ENCODE measurements around the gene DCBLD2.

Gene DCBLD2

GRCh38 chr3:98903099-98903498 lies 1.6 kb upstream of the DCBLD2 start:
- no peak overlapping the region for H3K4me3 ChIP-seq

GRCh38 chr3:98902351-98902740 lies 851 bp upstream of the DCBLD2 start:
- no peak for DNase-seq (ENCODE audit: low spot score in 2 of 2)
- Histone ChIP-seq H3K36me3 (replicated peaks) (no peaks in the 10 kb centered on the region; the same call in 1 of the 2 replicates), H3K9me3 (no peaks in the 10 kb centered on the region), H3K4me1 (peaks cover 15% of the 10 kb centered on the region), H3K4me3 (peak overlapping the region; percentile 24), H3K27me3 (ENCODE audit: low read depth) (no peaks in the 10 kb centered on the region)
- in situ Hi-C loops (cut with MboI; ENCODE audit: low sequenced_read_pairs), result no loop called here

More at GRCh38 chr3:98903099-98903498, 1.6 kb upstream of the DCBLD2 start:
- Histone ChIP-seq H3K9me3 (no peaks in the 10 kb centered on the region), H3K4me1 (peaks cover 15% of the 10 kb centered on the region), H3K36me3 (replicated peaks) (no peaks in the 10 kb centered on the region; the same call in 1 of the 2 replicates), H3K27me3 (ENCODE audit: low read depth) (no peaks in the 10 kb centered on the region)
- in situ Hi-C loops (cut with MboI; ENCODE audit: low sequenced_read_pairs), result no loop called here
- DNase-seq (ENCODE audit: low spot score in 2 of 2), result no peak

- DNase-seq (ENCODE audit: low spot score in 2 of 2), result peak; percentile 36 to 64
Observed at GRCh38 chr3:98901119-98901391, 440 bp downstream of the DCBLD2 start.

GRCh38 chr3:98900265-98901118 lies 1.0 kb downstream of the DCBLD2 start:
- Histone ChIP-seq H3K4me3 (peak overlapping the region; percentile 84), H3K27me3 (ENCODE audit: low read depth) (no peaks in the 10 kb centered on the region), H3K4me1 (peaks cover 15% of the 10 kb centered on the region), H3K9me3 (no peaks in the 10 kb centered on the region), H3K36me3 (replicated peaks) (no peaks in the 10 kb centered on the region; the same call in 1 of the 2 replicates)
- in situ Hi-C loops (cut with MboI; ENCODE audit: low sequenced_read_pairs), result no loop called here
- no peak for DNase-seq (ENCODE audit: low spot score in 2 of 2)

More at GRCh38 chr3:98901119-98901391, 440 bp downstream of the DCBLD2 start:
- peaks cover 15% of the 10 kb centered on the region for H3K4me1 ChIP-seq
- H3K4me3 ChIP-seq, result peak overlapping the region; percentile 84
- no peaks in the 10 kb centered on the region for H3K27me3 ChIP-seq (ENCODE audit: low read depth)
- H3K9me3 ChIP-seq, result no peaks in the 10 kb centered on the region
- H3K36me3 ChIP-seq (replicated peaks), result no peaks in the 10 kb centered on the region; the same call in 1 of the 2 replicates
- in situ Hi-C loops (cut with MboI; ENCODE audit: low sequenced_read_pairs), result no loop called here

GRCh38 chr3:98897701-98898100 lies 3.8 kb downstream of the DCBLD2 start:
- H3K36me3 ChIP-seq (replicated peaks), result no peaks in the 10 kb centered on the region; the same call in 1 of the 2 replicates

GRCh38 chr3:98894791-98895576 lies 6.5 kb downstream of the DCBLD2 start:
- no peak overlapping the region for H3K4me3 ChIP-seq
- in situ Hi-C loops (cut with MboI; ENCODE audit: low sequenced_read_pairs), result no loop called here
- no peaks in the 10 kb centered on the region for H3K27me3 ChIP-seq (ENCODE audit: low read depth)
- DNase-seq (ENCODE audit: low spot score in 2 of 2), result no peak
- no peaks in the 10 kb centered on the region for H3K9me3 ChIP-seq
- no peaks in the 10 kb centered on the region for H3K36me3 ChIP-seq (replicated peaks)
- H3K4me1 ChIP-seq, result peaks cover 6% of the 10 kb centered on the region; the same call in 1 of the 2 replicates

More at GRCh38 chr3:98897701-98898100, 3.8 kb downstream of the DCBLD2 start:
- in situ Hi-C loops (cut with MboI; ENCODE audit: low sequenced_read_pairs), result no loop called here
- no peak for DNase-seq (ENCODE audit: low spot score in 2 of 2)
- H3K27me3 ChIP-seq (ENCODE audit: low read depth), result no peaks in the 10 kb centered on the region
- H3K4me3 ChIP-seq, result no peak overlapping the region
- H3K4me1 ChIP-seq, result peaks cover 14% of the 10 kb centered on the region
- H3K9me3 ChIP-seq, result no peaks in the 10 kb centered on the region

- DNase-seq (ENCODE audit: low spot score in 2 of 2), result no peak
- no peaks in the 10 kb centered on the region for H3K36me3 ChIP-seq (replicated peaks)
- peaks cover 3% of the 10 kb centered on the region; the same call in 1 of the 2 replicates for H3K4me1 ChIP-seq
- H3K27me3 ChIP-seq (ENCODE audit: low read depth), result no peaks in the 10 kb centered on the region
- H3K9me3 ChIP-seq, result no peaks in the 10 kb centered on the region
- in situ Hi-C loops (cut with MboI; ENCODE audit: low sequenced_read_pairs), result no loop called here
- H3K4me3 ChIP-seq, result no peak overlapping the region
Observed at GRCh38 chr3:98893740-98894139, 7.8 kb downstream of the DCBLD2 start.

- in situ Hi-C loops (cut with MboI; ENCODE audit: low sequenced_read_pairs), result no loop called here
- Histone ChIP-seq H3K4me1 (peaks cover 3% of the 10 kb centered on the region; the same call in 1 of the 2 replicates), H3K27me3 (ENCODE audit: low read depth) (no peaks in the 10 kb centered on the region), H3K36me3 (replicated peaks) (no peaks in the 10 kb centered on the region), H3K4me3 (no peak overlapping the region), H3K9me3 (no peaks in the 10 kb centered on the region)
- DNase-seq (ENCODE audit: low spot score in 2 of 2), result no peak
Observed at GRCh38 chr3:98892263-98892662, 9.2 kb downstream of the DCBLD2 start.

GRCh38 chr3:98890965-98891910 lies 10.3 kb downstream of the DCBLD2 start:
- Histone ChIP-seq H3K27me3 (ENCODE audit: low read depth) (no peaks in the 10 kb centered on the region), H3K9me3 (no peaks in the 10 kb centered on the region), H3K36me3 (replicated peaks) (no peaks in the 10 kb centered on the region), H3K4me1 (peaks cover 9% of the 10 kb centered on the region), H3K4me3 (no peak overlapping the region)
- in situ Hi-C loops (cut with MboI; ENCODE audit: low sequenced_read_pairs), result no loop called here
- no peak for DNase-seq (ENCODE audit: low spot score in 2 of 2)

- H3K4me1 ChIP-seq, result peaks cover 10% of the 10 kb centered on the region
- H3K27me3 ChIP-seq (ENCODE audit: low read depth), result no peaks in the 10 kb centered on the region
- H3K36me3 ChIP-seq (replicated peaks), result no peaks in the 10 kb centered on the region
- in situ Hi-C loops (cut with MboI; ENCODE audit: low sequenced_read_pairs), result no loop called here
- no peak overlapping the region for H3K4me3 ChIP-seq
- DNase-seq (ENCODE audit: low spot score in 2 of 2), result no peak
- no peaks in the 10 kb centered on the region for H3K9me3 ChIP-seq
Observed at GRCh38 chr3:98890181-98890835, 11.2 kb downstream of the DCBLD2 start.

GRCh38 chr3:98887684-98888083 lies 13.8 kb downstream of the DCBLD2 start:
- no peaks in the 10 kb centered on the region for H3K9me3 ChIP-seq
- no peaks in the 10 kb centered on the region for H3K36me3 ChIP-seq (replicated peaks)
- in situ Hi-C loops (cut with MboI; ENCODE audit: low sequenced_read_pairs), result no loop called here
- H3K4me1 ChIP-seq, result peaks cover 13% of the 10 kb centered on the region
- no peak for DNase-seq (ENCODE audit: low spot score in 2 of 2)
- no peak overlapping the region for H3K4me3 ChIP-seq
- H3K27me3 ChIP-seq (ENCODE audit: low read depth), result no peaks in the 10 kb centered on the region

- in situ Hi-C loops (cut with MboI; ENCODE audit: low sequenced_read_pairs), result no loop called here
- no peak overlapping the region for H3K4me3 ChIP-seq
- no peaks in the 10 kb centered on the region for H3K36me3 ChIP-seq (replicated peaks)
- DNase-seq (ENCODE audit: low spot score in 2 of 2), result no peak
- H3K27me3 ChIP-seq (ENCODE audit: low read depth), result no peaks in the 10 kb centered on the region
- peaks cover 13% of the 10 kb centered on the region for H3K4me1 ChIP-seq
- no peaks in the 10 kb centered on the region for H3K9me3 ChIP-seq
Observed at GRCh38 chr3:98886525-98886924, 15.0 kb downstream of the DCBLD2 start.

GRCh38 chr3:98885851-98886250 lies 15.6 kb downstream of the DCBLD2 start:
- Histone ChIP-seq H3K4me3 (no peak overlapping the region), H3K27me3 (ENCODE audit: low read depth) (no peaks in the 10 kb centered on the region), H3K9me3 (no peaks in the 10 kb centered on the region), H3K4me1 (peaks cover 13% of the 10 kb centered on the region), H3K36me3 (replicated peaks) (0 out of 2 replicates have a peak, but pooled peaks cover 3% of the 10 kb centered on the region)
- no peak for DNase-seq (ENCODE audit: low spot score in 2 of 2)
- in situ Hi-C loops (cut with MboI; ENCODE audit: low sequenced_read_pairs), result no loop called here

Data from HAP-1 (cell line).